CD1c-positive myeloid dendritic cell (primary cell): ENCODE results near the gene LYRM1.

Experiments
- DNase-seq: peaks from one replicate; pipeline ENCODE4 v3.0.0-alpha.2; 2016; ENCODE audit errors: extremely low spot score

The LYRM1 gene

DNA sequence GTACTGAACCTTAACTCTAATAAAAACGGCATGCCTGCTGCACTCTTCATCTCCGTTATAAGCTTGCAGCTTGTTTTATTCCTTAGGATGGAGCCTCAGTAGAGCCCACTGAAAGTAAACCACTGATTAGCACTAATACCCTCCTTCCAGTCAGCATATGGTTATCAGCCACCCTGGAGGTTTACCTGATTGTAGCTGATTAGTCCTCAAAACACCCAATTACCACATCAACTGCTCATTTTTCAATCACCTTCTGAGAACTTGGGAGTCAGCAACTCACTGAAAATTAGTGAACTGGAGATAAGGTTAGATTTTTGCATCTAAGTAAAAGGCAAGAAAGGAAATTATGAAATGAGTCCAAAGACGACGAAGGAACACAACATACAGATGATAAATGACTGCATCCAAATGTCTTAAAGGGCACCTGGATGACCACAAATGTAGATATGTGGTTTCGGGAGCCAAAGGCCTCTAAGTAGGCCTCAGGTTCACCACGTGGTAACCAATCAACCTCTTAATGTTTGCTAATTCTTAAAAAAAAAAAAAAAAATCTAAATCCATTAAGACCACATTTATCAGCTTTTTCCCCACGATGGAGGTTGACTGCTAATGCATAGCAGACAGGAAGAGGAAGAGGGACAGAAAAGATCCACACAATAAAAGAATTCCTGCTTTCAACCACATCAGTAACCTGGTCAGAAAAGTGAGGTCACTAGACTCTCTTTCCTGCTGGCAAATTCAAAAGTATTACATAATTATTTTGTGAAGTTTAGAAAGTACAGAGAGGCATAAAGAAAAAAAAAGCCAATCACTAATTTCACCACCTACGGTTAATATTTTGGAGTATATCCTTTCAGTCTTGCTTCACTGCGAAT is 28.4 kb upstream of the LYRM1 start:
- no peak for DNase-seq

DNA sequence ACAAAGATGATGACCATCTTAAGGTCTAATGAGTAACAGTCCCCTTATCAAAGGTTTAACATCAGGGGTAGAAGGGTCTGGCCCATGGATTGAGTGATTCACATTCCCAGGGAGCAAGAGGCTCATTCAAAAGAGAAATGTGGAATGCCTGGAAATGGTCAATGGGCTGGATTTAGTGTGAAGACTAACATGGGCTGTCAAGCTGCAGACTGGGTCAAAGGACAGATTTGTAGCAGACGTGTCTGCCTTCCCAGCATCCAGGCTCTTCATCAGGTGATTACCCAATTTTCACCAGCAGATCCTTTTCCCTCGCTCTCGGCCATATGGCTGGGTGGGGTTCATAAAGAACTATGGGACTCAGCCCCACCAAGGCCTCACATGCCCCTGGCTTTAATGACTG is 27.2 kb upstream of the LYRM1 start:
- DNase-seq = no peak

DNA sequence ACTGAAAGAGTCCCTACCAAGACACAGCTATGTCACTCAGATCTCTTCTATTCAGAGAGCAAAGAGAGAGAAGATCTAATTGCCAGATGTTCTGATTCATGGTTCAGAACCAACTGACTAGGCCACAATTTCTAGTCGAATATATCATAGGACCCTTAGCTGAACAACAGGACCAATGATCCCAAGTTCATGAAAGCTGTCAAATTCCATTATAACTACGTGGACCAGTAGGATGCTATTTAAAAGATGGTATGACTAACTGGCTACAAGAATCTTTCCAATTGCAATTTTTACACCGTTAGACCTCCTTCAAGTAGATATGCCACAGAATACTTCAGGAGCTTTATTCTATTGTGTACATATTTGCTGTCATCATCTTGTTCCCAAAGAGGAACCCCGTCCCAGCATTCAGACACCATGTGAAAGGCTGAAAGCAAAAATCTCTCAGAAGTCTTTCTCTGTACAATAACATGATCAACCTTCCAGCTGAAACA is 26.4 kb upstream of the LYRM1 start:
- no peak for DNase-seq

DNA sequence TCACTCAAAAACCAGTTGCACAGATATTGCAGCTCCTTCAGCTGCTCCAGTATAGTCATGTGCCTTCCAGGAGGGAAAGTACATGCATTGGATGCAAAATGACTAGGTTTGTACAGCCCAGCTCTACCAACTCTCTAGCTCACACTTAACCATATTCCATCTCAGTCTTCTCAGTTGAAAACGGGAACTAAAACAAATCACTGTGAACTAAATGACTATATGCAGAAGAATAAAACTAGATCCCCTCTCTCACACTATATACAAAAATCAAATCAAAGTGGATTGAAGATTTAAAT is 25.3 kb upstream of the LYRM1 start:
- DNase-seq = peak; percentile 40

DNA sequence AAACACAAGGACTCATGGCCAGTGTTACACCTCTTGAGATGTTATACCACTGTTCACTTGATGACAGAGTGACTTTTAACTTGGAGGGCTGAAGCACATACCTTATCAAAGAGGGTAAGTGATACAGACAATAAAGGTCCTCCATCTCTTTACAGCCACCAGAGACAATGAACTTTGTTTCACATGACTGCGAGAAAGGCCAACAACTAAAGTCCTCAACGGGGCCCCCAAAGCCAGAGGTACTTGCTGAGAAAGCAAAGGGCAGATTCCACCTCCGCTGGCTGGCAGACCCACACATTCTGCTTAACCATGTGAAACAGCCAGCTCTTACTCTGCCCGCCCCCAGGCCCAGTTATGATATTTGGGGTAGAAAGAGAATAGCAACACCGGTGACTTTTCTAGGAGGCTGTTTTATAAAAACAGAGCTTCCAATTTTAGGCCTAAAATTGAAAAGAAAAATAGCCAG is 21.9 kb upstream of the LYRM1 start:
- DNase-seq = no peak

DNA sequence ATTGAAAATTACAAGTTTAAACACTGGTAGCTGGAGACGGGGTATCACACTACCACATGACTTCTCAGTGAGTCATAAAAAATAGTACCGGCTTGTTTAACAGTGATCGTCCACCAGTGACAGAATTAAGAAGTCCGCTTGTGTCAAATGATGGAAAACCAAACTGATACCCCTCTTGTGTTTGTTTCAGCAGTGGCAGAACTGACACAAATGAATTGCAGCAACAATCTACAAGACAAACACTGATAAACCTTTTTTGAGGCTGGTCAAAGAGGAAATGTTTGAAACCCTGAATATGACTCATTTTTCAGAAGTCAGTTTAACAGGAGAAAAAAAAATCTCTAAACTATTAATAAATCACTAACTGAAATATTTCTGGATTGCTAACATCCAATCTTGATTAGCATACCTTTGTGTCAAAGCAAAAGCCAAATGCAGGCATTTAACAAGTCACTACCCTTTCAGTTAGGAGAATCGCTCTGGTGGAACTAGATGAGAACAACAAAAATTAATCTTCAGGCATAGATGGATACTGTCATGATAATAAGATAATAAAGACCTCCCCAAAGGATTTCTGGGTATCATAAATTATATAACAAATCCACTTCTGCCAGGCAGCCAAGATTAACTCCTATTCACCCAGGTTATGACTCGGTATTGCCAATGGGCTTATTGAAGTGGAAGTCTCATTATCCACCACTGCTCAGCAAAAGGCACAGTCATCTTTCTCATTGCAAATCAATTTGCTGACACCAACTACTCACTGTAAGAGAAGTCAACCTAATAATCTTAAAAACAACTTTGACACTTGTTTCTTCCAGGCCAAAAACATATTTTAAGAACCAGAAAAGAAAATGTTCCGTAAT is 21.2 kb upstream of the LYRM1 start:
- peak; percentile 34 for DNase-seq

DNA sequence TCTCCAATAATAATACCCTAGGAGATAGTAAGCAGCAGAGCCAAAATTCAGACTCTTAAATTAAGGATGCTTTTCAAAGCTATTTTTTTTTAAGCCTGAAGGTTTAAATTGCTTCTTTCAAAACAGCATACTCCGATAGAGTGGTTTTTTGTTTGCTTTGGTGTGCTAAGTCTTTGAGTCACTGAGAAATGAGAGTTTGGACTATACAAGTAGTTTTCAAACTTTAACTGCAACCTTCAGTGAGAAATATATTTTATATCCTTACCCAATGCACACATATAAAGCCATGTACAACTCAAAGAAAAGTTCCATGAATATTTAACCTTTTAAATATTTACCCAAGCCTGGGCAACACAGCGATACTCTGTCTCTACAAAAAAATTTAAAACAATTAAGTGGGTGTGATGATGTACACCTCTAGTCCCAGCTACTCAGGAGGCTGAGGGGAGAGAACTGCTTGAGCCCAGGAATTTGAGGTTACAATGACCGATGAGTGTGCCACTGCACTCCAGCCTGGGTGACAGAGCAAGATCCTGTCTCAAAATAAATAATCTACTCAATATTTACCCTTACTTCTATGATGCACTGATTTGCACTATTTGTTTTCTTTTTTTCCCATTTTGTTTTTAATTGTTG is 19.6 kb upstream of the LYRM1 start:
- DNase-seq = no peak

DNA sequence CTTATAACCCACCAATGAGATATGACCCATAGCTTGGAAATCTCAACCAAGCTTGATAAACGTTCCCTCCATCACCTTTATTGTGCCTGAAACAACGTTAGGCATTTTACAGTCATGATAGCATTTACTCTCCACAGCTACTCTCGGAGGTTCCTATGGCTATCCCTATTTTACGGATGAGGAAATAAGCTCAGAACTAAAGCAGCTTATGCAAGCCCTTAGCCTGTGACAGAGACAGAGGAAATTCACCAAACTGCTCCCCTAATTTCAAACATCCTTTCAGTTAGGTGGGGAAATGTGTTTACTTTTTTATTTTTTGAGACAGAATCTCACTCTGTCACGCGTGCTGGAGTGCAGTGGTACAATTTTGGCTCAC is 19.1 kb upstream of the LYRM1 start:
- peak; percentile 29 for DNase-seq

DNA sequence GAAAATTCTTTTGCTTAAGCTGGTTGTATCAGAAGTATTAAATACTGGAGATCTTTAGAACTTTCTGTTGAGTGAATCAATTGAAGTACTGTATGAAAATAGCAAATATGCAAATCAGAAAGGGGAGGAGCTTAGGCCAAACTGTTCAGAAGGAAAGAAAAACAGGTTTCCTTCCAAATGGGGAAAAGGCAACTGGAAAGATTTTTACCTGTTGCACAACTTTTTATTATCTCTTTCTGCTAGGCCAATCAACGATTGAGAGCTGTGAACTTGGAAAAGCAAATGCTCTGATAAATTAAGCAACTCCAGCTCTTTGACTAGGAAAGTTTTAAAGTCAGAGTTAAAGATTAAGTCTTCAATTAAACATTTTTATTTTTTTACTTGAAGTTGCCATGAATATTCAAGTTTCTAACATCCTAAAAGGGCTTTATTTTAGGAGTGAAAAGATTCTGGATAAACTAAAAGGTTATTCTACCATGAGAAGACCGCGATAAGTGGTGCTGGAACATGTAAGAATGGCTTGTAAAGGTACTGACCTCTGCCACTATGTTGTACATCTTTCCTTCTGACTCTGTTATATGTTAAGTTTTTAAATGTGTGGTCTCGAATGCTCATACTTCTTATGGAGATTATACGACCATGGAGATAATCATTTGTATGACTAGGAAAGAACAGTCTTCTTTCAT is 16.9 kb upstream of the LYRM1 start:
- no peak for DNase-seq

DNA sequence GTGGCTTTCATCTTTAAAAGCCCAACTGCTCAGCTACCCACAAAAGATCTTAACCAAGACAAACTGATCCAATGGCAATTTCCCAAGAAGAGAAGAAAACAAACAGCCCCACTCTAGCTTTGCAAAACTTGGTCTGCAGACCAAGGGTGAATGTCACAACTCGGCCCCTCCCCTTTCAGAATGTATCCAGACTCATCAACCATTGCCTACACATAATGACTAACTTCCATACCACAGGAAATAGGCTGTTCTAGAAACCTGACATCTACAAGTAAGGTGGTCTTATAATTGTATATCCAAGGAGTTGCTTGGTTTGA is 16.4 kb upstream of the LYRM1 start:
- DNase-seq = no peak

DNA sequence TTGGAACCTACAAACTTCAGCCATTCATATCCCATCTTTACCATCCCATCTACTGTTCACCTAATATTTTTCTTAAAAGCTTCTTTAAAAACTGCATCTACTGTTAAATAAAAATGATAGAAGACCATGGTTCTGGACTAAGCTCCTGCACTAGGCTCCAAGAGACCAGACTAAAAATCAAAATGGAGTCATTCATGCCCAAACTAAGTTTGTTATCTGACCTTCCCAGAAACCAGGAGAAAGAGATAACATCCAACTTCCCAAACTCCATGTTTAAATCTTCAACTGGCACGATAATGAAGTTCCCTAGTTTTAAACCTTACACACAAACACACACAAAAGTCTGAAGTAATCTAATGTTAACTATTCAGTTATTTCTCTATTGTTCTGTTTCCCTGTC is 14.3 kb upstream of the LYRM1 start:
- no peak for DNase-seq

DNA sequence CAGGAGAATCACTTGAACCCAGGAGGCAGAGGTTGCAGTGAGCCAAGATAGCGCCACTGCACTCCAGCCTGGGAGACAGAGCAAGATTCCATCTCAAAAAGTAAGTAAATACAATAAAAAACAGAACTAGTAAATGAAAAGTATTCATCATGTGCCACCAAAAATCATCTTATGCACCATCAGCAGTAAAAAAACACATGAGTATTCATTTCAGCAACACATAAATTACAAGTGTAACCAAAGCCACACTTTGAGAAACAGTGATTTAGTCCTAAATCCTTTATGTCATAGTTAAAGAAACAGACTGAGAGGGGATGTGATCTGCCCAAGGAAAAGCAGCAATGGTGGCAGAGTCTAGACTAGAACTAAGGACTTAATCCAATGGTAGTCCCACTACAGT is 13.4 kb upstream of the LYRM1 start:
- no peak for DNase-seq

DNA sequence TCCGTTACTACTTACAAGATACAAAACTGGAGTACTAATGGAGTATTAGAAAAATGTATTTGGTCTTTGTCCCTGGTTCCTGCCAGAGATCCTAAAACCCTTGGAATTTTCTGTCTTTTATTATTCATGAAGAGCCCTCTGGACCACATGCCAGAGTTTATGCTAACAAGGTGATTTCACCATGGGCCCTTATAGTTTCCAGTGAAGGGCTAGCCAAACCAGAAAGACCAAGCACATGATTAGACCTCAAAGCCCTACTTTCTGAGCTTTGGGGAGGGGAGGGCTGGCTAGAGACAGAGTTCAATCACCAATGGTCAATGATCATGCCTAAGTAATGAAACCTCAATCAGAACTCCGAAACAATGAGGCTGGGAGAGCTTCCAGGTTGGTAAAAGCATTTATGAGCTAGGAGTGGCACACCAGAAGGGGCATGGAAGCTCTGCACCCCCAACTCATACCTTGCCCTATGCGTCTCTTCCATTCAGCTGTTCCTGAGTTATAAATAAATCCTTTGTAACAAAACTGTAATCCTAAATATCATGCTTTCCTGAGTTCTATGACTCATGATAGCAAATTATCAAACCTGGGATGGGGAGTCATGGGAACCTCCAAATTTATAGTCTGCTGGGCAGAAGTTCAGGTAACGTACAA is 10.8 kb upstream of the LYRM1 start:
- no peak for DNase-seq

DNA sequence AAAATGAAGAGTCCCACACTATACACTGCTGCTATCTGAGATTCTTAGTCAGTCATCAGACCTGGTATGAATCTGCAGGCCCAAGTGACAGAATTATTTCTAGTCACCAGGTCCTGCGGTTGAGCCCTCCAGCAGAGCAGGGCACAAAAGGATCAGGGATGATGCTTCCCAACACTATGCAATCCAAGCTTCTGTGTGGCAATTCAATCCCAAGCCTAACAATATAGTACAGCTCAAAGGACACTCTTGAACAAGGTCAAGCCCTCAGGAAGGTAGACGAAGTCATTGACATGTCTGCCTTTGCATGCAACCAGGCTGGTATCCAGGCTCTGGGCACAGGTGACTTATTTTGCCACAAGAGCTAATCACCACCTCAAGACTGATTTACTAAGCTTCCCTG is 6.2 kb upstream of the LYRM1 start:
- DNase-seq = no peak

DNA sequence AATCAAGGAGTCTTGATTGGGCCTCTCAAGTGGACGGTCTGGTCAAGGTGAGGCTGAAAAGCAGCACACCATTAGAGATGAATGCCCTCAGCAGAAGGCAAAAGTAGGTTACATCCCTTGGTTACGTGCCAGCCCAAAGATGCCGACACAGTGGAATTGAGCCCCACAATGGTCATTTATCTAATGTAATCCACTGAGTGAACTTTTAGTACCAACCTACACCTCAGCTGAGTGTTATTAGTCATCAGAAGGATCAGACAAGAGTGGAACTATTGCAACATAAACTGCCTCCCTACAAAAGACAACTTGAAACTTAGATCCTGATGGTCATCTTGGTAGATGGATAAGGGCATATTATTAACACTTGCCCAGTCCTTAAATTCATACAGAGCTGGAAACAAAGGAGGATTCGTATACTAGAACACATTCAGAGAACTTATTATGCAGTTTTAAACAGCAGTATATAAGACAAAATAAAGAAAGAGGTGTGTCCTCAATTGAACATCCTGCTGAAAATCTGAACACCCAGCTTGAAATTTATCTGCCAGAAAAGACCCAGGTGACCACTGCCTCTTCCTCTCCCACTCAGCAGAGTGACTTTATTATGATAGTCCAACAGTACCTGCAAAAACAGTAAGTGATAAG is 3.2 kb upstream of the LYRM1 start:
- DNase-seq = peak; percentile 77

DNA sequence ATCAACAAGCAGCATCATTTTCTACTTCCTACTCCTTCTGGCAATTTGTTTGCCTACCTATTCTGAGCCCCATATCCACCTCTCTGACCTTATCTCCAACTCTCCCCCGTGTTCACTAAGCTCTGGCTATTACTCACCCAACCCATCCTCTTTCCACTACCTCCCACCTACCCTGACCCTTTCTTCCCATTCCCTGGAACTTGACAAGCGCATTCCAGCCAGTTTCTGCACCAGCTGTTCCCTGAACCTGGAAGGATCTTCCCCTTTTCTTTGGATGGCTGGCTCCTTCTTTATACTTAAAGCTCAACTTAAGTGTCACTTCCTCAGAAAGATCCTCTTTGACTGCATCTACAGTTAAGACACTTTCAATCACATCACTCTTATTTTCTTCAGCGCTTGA is 2.6 kb upstream of the LYRM1 start:
- peak; percentile 75 for DNase-seq

DNA sequence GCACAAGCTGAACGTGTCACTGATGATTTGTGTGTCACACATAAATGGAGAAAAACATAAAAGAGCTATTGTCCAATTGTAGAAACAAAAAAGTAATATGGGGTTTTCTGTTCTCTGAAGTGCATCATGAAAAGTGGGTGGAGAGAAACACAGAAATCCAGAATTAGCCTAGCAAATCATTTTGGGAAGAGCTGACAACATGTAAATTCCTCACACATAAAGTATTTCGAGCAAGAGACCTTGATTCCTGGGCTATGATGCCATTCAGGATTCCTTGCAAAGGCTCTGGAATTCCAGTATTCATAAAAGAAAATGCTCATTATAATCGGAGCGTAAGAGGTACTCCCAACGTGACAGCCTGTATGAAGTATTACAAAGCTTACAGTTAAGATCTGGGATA is 1.5 kb upstream of the LYRM1 start:
- DNase-seq = peak; percentile 40

DNA sequence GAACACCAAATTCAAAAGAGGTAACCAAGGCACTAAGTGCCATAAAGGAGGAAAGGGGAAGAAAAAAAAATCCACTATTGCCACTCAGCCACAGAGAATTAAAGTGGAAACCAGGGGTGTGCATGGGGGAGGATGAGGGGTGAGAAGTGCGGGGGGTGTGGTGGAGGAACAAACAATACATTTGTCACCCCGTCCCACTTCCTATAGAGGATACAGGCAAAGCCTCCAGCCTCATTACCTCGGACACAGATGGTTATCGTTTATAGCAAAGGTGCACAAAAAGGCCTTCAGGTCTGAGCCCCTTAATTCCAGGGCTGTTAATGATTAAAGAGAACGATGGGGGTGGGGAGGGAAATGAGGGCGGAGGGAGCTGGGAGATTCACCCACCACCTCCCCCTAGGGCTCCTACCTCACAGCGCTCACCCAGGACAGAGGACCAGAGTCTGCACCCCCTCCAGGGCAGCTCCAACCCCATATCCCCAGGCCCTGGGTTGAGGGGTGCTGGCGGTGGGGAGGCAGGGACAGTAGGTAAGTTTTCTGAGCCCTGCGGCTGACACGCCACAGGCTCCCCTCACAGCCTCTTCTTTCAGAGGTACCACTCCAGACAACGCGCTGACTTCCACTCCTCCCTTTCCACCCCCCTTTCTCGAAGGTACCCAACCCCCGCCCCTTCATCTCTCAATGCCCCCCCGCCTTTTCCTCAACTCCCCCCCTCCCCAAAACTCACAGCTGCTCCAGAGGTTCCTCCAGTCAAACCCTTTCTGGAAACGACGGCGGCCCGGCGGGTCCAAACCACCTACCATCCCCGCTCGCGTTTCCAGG is 883 bp upstream of the LYRM1 start:
- DNase-seq = peak; percentile 77

DNA sequence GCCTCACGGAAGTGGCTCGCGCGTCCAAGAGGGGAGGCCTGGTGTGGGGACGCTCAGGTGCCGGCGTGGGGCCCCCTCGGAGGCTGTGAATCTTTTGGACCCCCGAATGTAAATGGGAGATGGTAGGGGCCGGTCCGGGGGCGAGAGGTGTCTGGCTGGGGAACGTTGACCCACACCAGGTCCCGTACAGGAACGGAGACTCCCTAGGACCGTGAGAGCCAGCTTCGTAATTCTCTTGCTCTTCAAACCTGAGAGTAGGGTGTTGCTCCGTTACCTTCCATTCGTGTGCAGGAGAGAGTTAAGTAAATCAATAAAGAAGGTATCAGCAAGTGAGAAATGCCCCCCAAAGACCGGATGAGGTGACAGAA is 481 bp downstream of the LYRM1 start:
- DNase-seq = no peak

DNA sequence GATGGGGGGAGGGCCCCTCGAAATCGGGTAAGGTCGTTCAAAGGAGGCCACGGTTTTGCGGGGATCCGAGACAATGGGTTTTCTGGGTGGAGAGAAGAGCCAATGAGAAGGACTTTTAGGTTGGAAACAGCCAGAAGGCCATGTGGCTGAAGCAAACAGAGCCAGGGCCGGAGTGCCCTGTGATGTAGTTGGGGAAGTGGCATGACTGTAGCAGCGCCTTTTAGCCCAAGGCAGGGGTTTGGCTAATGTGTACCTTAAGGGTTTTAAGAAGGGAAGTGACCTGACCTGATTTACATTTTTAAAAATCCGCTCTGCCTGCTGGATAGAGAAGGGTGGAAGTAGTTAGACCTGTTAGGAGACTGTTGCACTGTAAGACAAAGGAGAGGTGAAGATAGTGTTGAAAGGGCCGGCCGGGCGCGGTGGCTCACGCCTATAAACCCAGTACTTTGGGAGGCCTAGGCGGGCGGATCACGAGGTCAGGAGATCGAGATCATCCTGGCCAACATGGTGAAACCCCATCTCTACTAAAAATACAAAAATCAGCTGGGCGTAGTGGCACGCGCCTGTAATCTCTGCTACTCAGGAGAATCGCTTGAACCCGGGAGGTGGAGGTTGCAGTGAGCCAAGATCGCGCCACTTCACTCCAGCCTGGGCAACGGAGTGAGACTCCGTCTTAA is 1.0 kb downstream of the LYRM1 start:
- DNase-seq = peak; percentile 87
